T-helper 9 cell (primary cell): Measurements from ENCODE around the gene BTBD8.
"Not testable (repeated sequence)": the region's sequence is repeated elsewhere in the genome, so short reads cannot be mapped to it uniquely, and the experiment has no call there.

Source experiments
- DNase-seq: peaks from one replicate; pipeline ENCODE4 v3.0.0-alpha.2; 2020
- total RNA-seq, 2 donors: gene quantifications; one replicate each; lab custom pipeline; 2026; lab: John Stamatoyannopoulos, UW

Gene BTBD8
- total RNA-seq = 7.7 to 11.5 reads per million in 2 donors

- DNase-seq = peak; percentile 73
Measured at GRCh38 chr1:92080128-92080985, at the start of gene BTBD8. Gene BTBD8, plus strand, starts transcription at chr1:92080345. Its CDS starts 227 bp downstream, at chr1:92080572.

GRCh38 chr1:92030656-92031107 lies 49.5 kb upstream of the BTBD8 start:
- DNase-seq = no peak

- no peak for DNase-seq
Measured at GRCh38 chr1:92031281-92032110, 48.6 kb upstream of the BTBD8 start.

GRCh38 chr1:92037400-92037799 lies 42.7 kb upstream of the BTBD8 start:
- no peak for DNase-seq

- DNase-seq = no peak
Measured at GRCh38 chr1:92038695-92039346, 41.3 kb upstream of the BTBD8 start.

- no peak for DNase-seq
Measured at GRCh38 chr1:92040971-92041370, 39.2 kb upstream of the BTBD8 start.

- DNase-seq = no peak
Measured at GRCh38 chr1:92043621-92044020, 36.5 kb upstream of the BTBD8 start.

GRCh38 chr1:92045766-92046495 lies 34.2 kb upstream of the BTBD8 start:
- no peak for DNase-seq

GRCh38 chr1:92051948-92052347 lies 28.2 kb upstream of the BTBD8 start:
- no peak for DNase-seq

- DNase-seq = no peak
Measured at GRCh38 chr1:92065042-92065441, 15.1 kb upstream of the BTBD8 start.

GRCh38 chr1:92066321-92066720 lies 13.8 kb upstream of the BTBD8 start:
- DNase-seq = no peak

- DNase-seq = no peak
Measured at GRCh38 chr1:92070892-92071291, 9.3 kb upstream of the BTBD8 start.

- not testable (repeated sequence) for DNase-seq
Measured at GRCh38 chr1:92074446-92074845, 5.7 kb upstream of the BTBD8 start.

GRCh38 chr1:92075311-92075710 lies 4.8 kb upstream of the BTBD8 start, which contains the start of gene SETSIP:
Gene SETSIP, minus strand, starts transcription at chr1:92075411. Its CDS starts 0 bp downstream, at chr1:92075411.
- no peak for DNase-seq

GRCh38 chr1:92076363-92076762 lies 3.8 kb upstream of the BTBD8 start:
- no peak for DNase-seq

GRCh38 chr1:92078077-92078476 lies 2.1 kb upstream of the BTBD8 start:
- DNase-seq = not testable (repeated sequence)

- no peak for DNase-seq
Measured at GRCh38 chr1:92079441-92079840, 704 bp upstream of the BTBD8 start.

- DNase-seq = no peak
Measured at GRCh38 chr1:92081031-92081430, 886 bp downstream of the BTBD8 start.

GRCh38 chr1:92084651-92085050 lies 4.5 kb downstream of the BTBD8 start:
- no peak for DNase-seq

GRCh38 chr1:92085727-92086126 lies 5.6 kb downstream of the BTBD8 start:
- no peak for DNase-seq

- no peak for DNase-seq
Measured at GRCh38 chr1:92087542-92087941, 7.4 kb downstream of the BTBD8 start.

- no peak for DNase-seq
Measured at GRCh38 chr1:92091625-92092024, 11.5 kb downstream of the BTBD8 start.
